ENCODE measurements around the gene RRP9.

Gene RRP9

GRCh38 chr3:51897391-51897790 is 44.3 kb downstream of the RRP9 start:
- TF ChIP-seq, protein P1, sequence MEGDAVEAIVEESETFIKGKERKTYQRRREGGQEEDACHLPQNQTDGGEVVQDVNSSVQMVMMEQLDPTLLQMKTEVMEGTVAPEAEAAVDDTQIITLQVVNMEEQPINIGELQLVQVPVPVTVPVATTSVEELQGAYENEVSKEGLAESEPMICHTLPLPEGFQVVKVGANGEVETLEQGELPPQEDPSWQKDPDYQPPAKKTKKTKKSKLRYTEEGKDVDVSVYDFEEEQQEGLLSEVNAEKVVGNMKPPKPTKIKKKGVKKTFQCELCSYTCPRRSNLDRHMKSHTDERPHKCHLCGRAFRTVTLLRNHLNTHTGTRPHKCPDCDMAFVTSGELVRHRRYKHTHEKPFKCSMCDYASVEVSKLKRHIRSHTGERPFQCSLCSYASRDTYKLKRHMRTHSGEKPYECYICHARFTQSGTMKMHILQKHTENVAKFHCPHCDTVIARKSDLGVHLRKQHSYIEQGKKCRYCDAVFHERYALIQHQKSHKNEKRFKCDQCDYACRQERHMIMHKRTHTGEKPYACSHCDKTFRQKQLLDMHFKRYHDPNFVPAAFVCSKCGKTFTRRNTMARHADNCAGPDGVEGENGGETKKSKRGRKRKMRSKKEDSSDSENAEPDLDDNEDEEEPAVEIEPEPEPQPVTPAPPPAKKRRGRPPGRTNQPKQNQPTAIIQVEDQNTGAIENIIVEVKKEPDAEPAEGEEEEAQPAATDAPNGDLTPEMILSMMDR (IDR thresholded peaks at IDR 0.05; ENCODE audit: low read depth, low read length) = no peak
- no peak overlapping the region for H3K4me3 ChIP-seq (ENCODE audit: low read depth, low read length)

GRCh38 chr3:51896607-51897305 is 44.9 kb downstream of the RRP9 start:
- TF ChIP-seq, protein P1 (IDR thresholded peaks at IDR 0.05; ENCODE audit: low read depth, low read length) = no peak
- H3K4me3 ChIP-seq (ENCODE audit: low read depth, low read length) = no peak overlapping the region

- TF ChIP-seq, protein P1 (IDR thresholded peaks at IDR 0.05; ENCODE audit: low read depth, low read length) = no peak
- no peak overlapping the region for H3K4me3 ChIP-seq (ENCODE audit: low read depth, low read length)
Measured at GRCh38 chr3:51894939-51895338, 46.8 kb downstream of the RRP9 start.

DNA sequence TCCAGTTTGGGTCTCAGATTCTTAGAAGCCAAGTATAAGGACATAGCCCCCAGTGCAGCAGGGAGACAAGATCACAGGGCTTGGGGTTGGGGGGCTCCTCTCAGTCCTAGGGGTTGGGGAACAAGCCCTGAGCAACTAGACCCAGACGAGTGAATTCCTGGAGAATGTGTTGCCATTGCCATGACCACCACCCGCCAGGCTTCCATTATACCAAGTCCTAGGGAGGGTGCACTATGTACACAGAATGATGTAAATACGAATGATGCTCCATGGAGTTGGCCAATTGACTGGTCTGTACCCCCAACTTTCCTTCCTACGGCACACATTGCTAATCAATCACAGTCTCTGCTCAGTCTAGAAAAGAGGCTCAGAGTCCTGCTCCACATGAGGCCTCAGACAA is 47.3 kb downstream of the RRP9 start:
- TF ChIP-seq, protein P1 (IDR thresholded peaks at IDR 0.05; ENCODE audit: low read depth, low read length) = no peak
- H3K4me3 ChIP-seq (ENCODE audit: low read depth, low read length) = no peak overlapping the region

DNA sequence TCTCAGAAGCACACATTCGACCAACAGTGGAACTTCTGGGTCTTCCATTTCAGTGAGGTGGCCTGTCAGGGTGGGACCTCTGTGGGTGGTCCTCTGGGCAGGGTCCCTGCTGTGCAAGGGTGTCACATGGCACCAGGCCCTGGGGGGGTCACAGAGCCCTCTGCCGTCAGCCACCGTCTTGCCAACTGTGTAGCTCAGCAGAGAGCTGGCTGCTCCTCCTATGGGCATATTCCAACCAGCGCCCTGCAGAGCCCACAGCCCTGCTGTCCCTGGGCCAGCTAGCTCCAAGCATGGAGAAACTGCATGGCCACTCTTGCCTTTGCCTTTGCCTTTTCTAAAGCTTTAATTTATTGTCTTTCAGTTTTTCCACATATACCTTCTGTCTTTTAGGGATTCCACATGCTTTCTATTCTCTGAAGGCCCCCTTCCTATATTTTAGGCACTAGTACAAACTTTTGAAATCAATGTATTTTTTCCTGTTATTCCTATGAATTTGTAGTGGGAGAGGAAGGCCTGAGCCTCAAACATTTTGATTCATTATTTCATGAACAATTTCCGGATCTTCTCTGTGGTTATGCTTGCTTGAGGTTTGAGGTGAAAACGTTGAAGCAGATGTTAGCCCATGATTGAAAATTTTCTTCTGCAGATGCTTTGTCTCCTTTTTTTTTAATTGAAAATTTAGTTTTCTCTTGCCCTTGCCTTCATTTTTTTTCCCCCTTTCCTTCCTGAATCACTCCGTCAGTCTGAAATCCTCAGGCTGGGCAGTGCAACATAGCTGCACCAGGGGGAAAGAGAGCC is 50.3 kb downstream of the RRP9 start:
- TF ChIP-seq, protein P1 (IDR thresholded peaks at IDR 0.05; ENCODE audit: low read depth, low read length) = no peak
- no peak overlapping the region for H3K4me3 ChIP-seq (ENCODE audit: low read depth, low read length)

DNA sequence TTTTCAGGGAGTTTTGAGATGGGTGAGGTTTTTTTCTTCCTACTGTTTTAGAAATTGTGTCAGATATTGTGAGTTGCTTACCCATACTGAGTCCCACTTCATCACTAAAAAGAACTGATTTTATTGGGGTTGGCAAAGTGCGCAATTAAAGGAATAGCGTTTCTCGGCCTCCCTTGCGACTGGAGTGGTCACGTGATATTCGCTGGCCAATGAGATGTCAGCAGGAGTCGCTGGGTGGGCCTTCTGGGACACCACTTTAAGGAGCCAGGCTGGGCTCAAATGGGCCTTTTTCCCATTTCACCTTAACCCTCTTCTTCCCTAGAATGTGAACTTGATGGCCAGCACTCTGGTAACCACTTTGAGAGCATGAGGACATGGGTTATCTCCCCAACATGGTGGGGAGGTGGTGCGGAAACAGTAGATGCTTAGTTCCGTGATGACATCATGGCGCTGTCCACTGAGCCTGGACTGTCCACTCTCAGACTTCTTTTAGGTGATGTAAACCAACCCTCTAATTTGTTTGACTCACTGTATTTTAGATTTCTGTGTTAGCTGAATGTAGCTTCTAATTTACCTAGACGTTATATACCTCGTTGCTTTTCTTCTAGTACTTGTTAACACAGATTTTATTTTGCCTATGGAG is 53.1 kb downstream of the RRP9 start:
- TF ChIP-seq, protein P1 (IDR thresholded peaks at IDR 0.05; ENCODE audit: low read depth, low read length) = no peak

DNA sequence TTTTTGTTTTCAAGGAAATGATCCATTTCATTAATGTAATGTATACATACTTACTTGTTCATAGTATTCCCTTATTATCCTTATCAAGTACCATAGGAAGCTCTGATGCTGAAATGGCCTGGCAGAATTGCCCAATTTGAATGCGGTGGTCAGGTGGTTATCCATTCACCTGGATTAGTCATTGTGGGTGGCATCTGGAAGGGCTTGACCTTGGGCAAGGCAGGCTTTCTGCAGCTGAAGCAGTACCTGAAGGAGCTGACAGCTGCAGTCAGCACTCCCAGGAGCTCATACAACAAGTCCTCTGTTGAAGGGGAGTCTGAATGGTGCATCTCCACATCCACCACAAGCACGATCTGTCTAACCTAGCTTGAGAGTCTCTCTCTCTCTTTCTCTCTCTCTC is 54.1 kb downstream of the RRP9 start:
- TF ChIP-seq, protein P1 (IDR thresholded peaks at IDR 0.05; ENCODE audit: low read depth, low read length) = no peak

More for the DNA sequence above, 53.1 kb downstream of the RRP9 start:
- H3K4me3 ChIP-seq (ENCODE audit: low read depth, low read length) = no peak overlapping the region

More for the DNA sequence above, 54.1 kb downstream of the RRP9 start:
- H3K4me3 ChIP-seq (ENCODE audit: low read depth, low read length) = no peak overlapping the region
